SIG-M5 (cell line): ENCODE results near the gene NBPF9.
"Not testable (repeated sequence)": the region's sequence is repeated elsewhere in the genome, so short reads cannot be mapped to it uniquely, and the experiment has no call there.

ENCODE experiments used
- DNase-seq: peaks from one replicate; lab custom pipeline; 2025; lab: John Stamatoyannopoulos, UW

NBPF9 gene

DNA sequence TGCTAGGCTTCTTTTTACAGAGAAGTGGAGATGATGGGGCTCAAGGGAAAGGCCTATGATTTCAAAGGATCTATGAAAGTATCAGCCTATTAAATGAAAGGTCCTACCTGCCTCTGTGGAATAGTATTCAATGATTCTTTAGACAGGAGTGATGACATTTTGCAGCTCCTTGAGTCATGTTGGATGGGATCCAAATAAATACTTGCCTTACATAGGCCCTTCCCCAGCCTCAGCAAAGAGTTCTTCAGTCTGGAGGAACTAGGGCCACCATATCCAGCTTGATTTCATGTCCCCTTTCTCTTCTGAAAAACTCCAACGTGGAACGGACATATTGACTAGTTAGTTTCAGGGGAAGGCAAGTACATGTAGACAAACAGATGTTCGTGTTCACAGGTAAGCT lies 87.8 kb downstream of the NBPF9 start:
- DNase-seq = not testable (repeated sequence)

DNA sequence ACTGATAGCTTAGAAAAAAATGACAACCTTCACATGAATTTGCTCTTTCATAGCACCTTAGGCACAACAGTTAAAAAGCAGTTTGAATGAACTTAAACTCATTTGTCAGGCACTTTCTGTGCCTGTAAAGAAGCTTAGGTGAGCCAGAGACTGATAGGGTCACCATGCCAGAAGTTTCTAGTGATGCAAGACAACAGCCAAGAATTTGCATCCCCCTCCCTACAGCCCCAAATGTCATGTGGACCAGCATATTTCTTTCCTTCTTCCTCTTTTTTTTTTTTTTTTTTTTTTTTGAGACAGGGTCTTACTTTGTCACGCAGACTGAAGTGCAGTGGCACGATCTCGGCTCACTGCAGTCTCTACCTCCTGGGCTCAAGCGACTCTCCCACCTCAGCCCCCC lies 89.8 kb downstream of the NBPF9 start:
- not testable (repeated sequence) for DNase-seq

DNA sequence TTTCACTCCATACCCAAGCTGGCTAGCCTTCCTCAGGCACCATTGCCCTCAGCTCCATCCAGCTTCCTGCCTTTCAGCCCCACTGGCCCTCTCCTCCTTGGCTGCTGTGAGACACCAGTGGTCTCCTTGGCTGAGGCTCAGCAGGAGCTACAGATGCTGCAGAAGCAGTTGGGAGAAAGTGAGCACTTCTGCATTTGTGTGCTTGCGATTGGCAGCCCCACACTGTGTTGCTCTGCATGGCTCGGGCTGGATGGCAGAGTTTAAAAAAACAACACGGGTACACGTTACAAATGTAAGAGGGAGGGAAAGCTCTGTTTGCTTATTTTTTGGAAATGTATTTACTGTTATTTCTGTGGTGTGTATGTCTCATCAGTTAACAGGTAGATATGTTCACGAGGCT lies 90.8 kb downstream of the NBPF9 start:
- DNase-seq = not testable (repeated sequence)

DNA sequence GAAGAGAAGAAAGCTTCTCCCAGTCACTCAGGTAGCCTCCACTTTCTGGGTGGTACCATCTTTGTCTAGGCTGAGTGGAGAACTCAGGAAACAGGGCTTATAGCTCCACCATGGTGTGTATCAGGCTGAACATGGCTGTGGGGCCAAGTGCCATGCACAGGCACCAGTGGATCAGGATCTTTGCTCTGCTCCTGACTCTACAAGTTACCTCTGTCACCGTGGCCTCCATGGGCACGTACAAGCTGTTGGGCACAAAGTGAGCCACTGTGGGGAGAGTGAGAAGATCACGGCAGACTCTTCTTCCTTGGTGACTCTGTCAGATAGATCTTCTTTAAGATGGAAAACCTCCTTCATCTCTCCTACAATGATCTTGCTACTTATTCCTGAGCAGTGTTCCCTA lies 93.6 kb downstream of the NBPF9 start:
- DNase-seq = not testable (repeated sequence)

DNA sequence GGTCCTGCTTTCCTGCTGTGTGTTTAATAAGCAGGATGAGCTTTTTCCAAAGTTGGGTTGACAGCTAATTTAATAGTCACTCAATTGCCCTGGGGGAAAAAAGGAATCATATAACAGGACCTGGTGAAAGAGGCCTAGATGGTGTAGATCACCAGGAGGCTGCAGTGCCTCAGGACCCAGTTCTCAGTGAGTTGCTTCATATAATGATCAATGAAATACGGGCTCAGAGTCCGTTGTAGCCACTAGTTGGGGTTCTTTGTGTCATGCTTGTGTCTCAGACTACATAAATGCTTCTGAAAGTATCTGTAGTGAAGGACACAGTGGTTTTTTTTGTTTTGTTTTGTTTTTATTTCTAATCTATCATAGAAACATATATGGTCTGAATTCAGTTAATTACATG lies 94.6 kb downstream of the NBPF9 start:
- DNase-seq = not testable (repeated sequence)

DNA sequence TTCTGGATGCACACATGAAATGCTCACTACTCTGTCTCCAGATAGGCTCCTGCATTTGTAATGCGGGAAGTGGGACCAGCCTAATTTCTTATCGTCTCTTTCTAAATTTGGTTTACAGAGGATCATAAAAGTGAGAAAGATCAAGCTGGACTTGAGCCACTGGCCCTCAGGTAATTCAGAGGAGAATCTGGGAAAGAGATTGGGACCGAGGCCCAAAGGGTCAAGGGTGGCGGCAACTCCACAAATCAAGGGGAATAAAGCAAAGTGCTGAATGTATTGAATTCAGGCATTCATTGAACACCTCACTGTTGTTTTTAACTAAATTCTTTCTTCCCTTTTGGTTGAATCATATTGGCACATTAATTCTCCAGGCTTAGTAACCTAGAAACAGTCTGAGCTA lies 95.0 kb downstream of the NBPF9 start:
- not testable (repeated sequence) for DNase-seq
